Natural killer cell (primary cell): ENCODE measurements around the gene ZNF324B. TPM values are rescaled to one million over a fixed set of nuclear protein-coding genes. Genes with fewer than 3 reads are reported as not detected.

Experiments used
- ATAC-seq, 3 donors: fragments of 150-1000 bp in 2 of 3; fragments of 200-7000 bp in 1 of 3; cut with Tn5 transposase; 1 replicate in 1 of 3; 2 replicates in 2 of 3; pipeline ENCODE4 v1.10.0; 2021; ENCODE audit warnings: mild to moderate bottlenecking in 2 of 3, moderate library complexity in 2 of 3
- DNase-seq, 2 donors: peaks; one replicate each; pipeline versions ENCODE4 v3.0.0 to v3.0.0-alpha.2; 2013 to 2021; ENCODE audit warnings: mixed read lengths in 1 of 2
- H3K27ac ChIP-seq: one replicate; pipeline ENCODE4 v1.5.1; 2013; ENCODE audit warnings: mild to moderate bottlenecking, low read length
- H3K27me3 ChIP-seq: one replicate; pipeline ENCODE4 v1.6.1; 2013; ENCODE audit warnings: low read length; ENCODE audit not compliant: control insufficient read depth, insufficient read depth
- H3K36me3 ChIP-seq: one replicate; pipeline ENCODE4 v1.6.1; 2013; ENCODE audit warnings: low read length; ENCODE audit not compliant: control insufficient read depth, insufficient read depth
- H3K4me1 ChIP-seq: one replicate; pipeline ENCODE4 v1.6.1; 2013; ENCODE audit warnings: low read length; ENCODE audit not compliant: control insufficient read depth, insufficient read depth
- H3K4me3 ChIP-seq: one replicate; pipeline ENCODE4 v1.5.1; 2013; ENCODE audit warnings: low read length
- H3K9me3 ChIP-seq: one replicate; pipeline ENCODE4 v1.6.1; 2013; ENCODE audit warnings: low read length; ENCODE audit not compliant: control insufficient read depth, insufficient read depth
- H3K27ac Mint-ChIP-seq, 2 donors: one replicate each; pipeline ENCODE4 v1.8.0; 2022; ENCODE audit warnings: mild to moderate bottlenecking in 2 of 2, mixed read lengths in 2 of 2, moderate library complexity in 1 of 2
- H3K27me3 Mint-ChIP-seq, 2 donors: one replicate each; pipeline ENCODE4 v1.8.0; 2022; ENCODE audit warnings: low read depth in 2 of 2, mixed read lengths in 2 of 2
- H3K36me3 Mint-ChIP-seq: one replicate; pipeline ENCODE4 v1.8.0; 2022; ENCODE audit warnings: mixed read lengths
- H3K4me1 Mint-ChIP-seq, 2 donors: one replicate each; pipeline ENCODE4 v1.8.0; 2022; ENCODE audit warnings: mixed read lengths in 2 of 2
- H3K4me3 Mint-ChIP-seq: one replicate; pipeline ENCODE4 v1.8.0; 2022; ENCODE audit warnings: mild to moderate bottlenecking, moderate library complexity, mixed read lengths
- H3K9me3 Mint-ChIP-seq, 2 donors: one replicate each; pipeline ENCODE4 v1.8.0; 2022; ENCODE audit warnings: mixed read lengths in 2 of 2
- CTCF ChIP-seq: fragments of 200-600 bp; IDR thresholded peaks from one replicate; pipeline ENCODE4 v1.8.0; 2022; ENCODE audit warnings: antibody characterized with exemption
- WGBS: methylation state at CpG from one replicate; pipeline ENCODE4 v1.1.7; 2013; ENCODE audit warnings: missing lambda C conversion rate; ENCODE audit not compliant: insufficient coverage; 5-methylcytosine and 5-hydroxymethylcytosine counted together
- intact Hi-C: fragments of 100-400 bp; cut with micrococcal nuclease; formaldehyde crosslinking; loops from one replicate; pipeline ENCODE4 v1.14.2; 2022
- total RNA-seq, 4 donors: library from RNA; stranded (reverse); fragments of 120-200 nt in 1 of 4; gene quantifications; one replicate each; pipeline versions ENCODE4 v1.2.3 to v1.2.4, GENCODE V29; 2013 to 2022

The ZNF324B gene
- total RNA-seq, 3 donors from 2014 or later (not counting 1 experiment from before 2014, with no cell fraction given) = 10.4 to 11.4 (median 11.4) TPM

GRCh38 chr19:58491393-58491792, 40.0 kb downstream of the ZNF324B start:
- H3K36me3 Mint-ChIP-seq = no peaks in the 10 kb centered on the region
- no peak overlapping the region for H3K4me3 Mint-ChIP-seq
- Histone ChIP-seq H3K4me3 (no peak overlapping the region), H3K27me3 (no peaks in the 10 kb centered on the region), H3K27ac (no peak overlapping the region), H3K4me1 (no peaks in the 10 kb centered on the region), H3K36me3 (no peaks in the 10 kb centered on the region), H3K9me3 (no peaks in the 10 kb centered on the region)
- DNase-seq (no peak), ATAC-seq (no peak)
- intact Hi-C loops = no loop called here
- H3K27ac Mint-ChIP-seq = no peak overlapping the region
- H3K9me3 Mint-ChIP-seq = no peaks in the 10 kb centered on the region
- WGBS = 90% methylated on average over 5 of the region's 5 CpGs
- no peaks in the 10 kb centered on the region for H3K27me3 Mint-ChIP-seq
- TF ChIP-seq CTCF = no peak
- no peaks in the 10 kb centered on the region for H3K4me1 Mint-ChIP-seq

- no peaks in the 10 kb centered on the region for H3K9me3 ChIP-seq
- Mint-ChIP-seq H3K9me3 (no peaks in the 10 kb centered on the region), H3K27me3 (no peaks in the 10 kb centered on the region), H3K4me1 (no peaks in the 10 kb centered on the region), H3K27ac (no peak overlapping the region), H3K36me3 (no peaks in the 10 kb centered on the region), H3K4me3 (no peak overlapping the region)
- no peaks in the 10 kb centered on the region for H3K36me3 ChIP-seq
- H3K4me3 ChIP-seq = no peak overlapping the region
- no peaks in the 10 kb centered on the region for H3K27me3 ChIP-seq
- no peak overlapping the region for H3K27ac ChIP-seq
- no peaks in the 10 kb centered on the region for H3K4me1 ChIP-seq
- intact Hi-C loops = no loop called here
- TF ChIP-seq CTCF = no peak
- no peak for ATAC-seq
- 95% methylated on average over 14 of the region's 14 CpGs for WGBS
- no peak for DNase-seq
Observed at GRCh38 chr19:58492265-58492664, 40.8 kb downstream of the ZNF324B start.

- intact Hi-C loops = no loop called here
- Mint-ChIP-seq H3K4me3 (no peak overlapping the region), H3K27ac (no peak overlapping the region), H3K36me3 (no peaks in the 10 kb centered on the region), H3K4me1 (peaks cover 14 to 18% of the 10 kb centered on the region in 2 donors), H3K9me3 (peaks cover 10 to 11% of the 10 kb centered on the region in 2 donors), H3K27me3 (no peaks in the 10 kb centered on the region)
- peaks cover 6% of the 10 kb centered on the region for H3K9me3 ChIP-seq
- ATAC-seq = no peak
- no peak for TF ChIP-seq CTCF
- no peak for DNase-seq
- H3K27me3 ChIP-seq = no peaks in the 10 kb centered on the region
- H3K27ac ChIP-seq = no peak overlapping the region
- H3K36me3 ChIP-seq = no peaks in the 10 kb centered on the region
- H3K4me3 ChIP-seq = no peak overlapping the region
- peaks cover 23% of the 10 kb centered on the region for H3K4me1 ChIP-seq
- 97% methylated on average over 8 of the region's 8 CpGs for WGBS
Observed at GRCh38 chr19:58497634-58498170, 46.3 kb downstream of the ZNF324B start.
